Karpas-422 (cell line): Measurements from ENCODE around the gene NFKB2. TPM values are rescaled to one million over a fixed set of nuclear protein-coding genes. Genes with fewer than 3 reads are reported as not detected.

Source experiments
- DNase-seq: peaks from one replicate; pipeline ENCODE4 v3.0.0-alpha.2; 2015
- H2AFZ ChIP-seq: fragments of 200-600 bp; sonication (generic); 2 replicates; pipeline ENCODE4 v1.6.1; 2014; ENCODE audit warnings: antibody characterized with exemption, low read length, mixed read lengths
- H3K27ac ChIP-seq: fragments of 200-600 bp; sonication (generic); 2 replicates; pipeline ENCODE4 v1.5.1; 2014; ENCODE audit warnings: mild to moderate bottlenecking, low read length, moderate library complexity
- H3K27me3 ChIP-seq: fragments of 200-600 bp; sonication (generic); 2 replicates; pipeline ENCODE4 v1.6.1; 2014; ENCODE audit warnings: low read length, mixed read lengths
- H3K36me3 ChIP-seq: fragments of 200-600 bp; sonication (generic); 2 replicates; pipeline ENCODE4 v1.6.1; 2014; ENCODE audit warnings: low read length, mixed read lengths; ENCODE audit not compliant: insufficient read depth
- H3K4me1 ChIP-seq: fragments of 200-600 bp; sonication (generic); 2 replicates; pipeline ENCODE4 v1.6.1; 2014; ENCODE audit warnings: mild to moderate bottlenecking, low read length, mixed read lengths
- H3K4me2 ChIP-seq: fragments of 200-600 bp; sonication (generic); 2 replicates; pipeline ENCODE4 v1.6.1; 2014; ENCODE audit warnings: low read length, low read depth, mild to moderate bottlenecking; ENCODE audit not compliant: poor library complexity, severe bottlenecking
- H3K4me3 ChIP-seq: fragments of 200-600 bp; sonication (generic); 2 replicates; pipeline ENCODE4 v1.5.1; 2014; ENCODE audit warnings: mild to moderate bottlenecking, antibody characterized with exemption, low read length, mixed read lengths
- H3K79me2 ChIP-seq: fragments of 200-600 bp; sonication (generic); 2 replicates; pipeline ENCODE4 v1.6.1; 2014; ENCODE audit warnings: mild to moderate bottlenecking, low read length, mixed read lengths
- H3K9ac ChIP-seq: fragments of 200-600 bp; sonication (generic); 2 replicates; pipeline ENCODE4 v1.6.0; 2014; ENCODE audit warnings: low read length
- H3K9me2 ChIP-seq: fragments of 200-600 bp; sonication (generic), shearing (Covaris generic); replicated peaks from 2 replicates; pipeline ENCODE4 v1.6.0; 2014; ENCODE audit warnings: mild to moderate bottlenecking, low read length, moderate library complexity; ENCODE audit not compliant: insufficient read depth
- H3K9me3 ChIP-seq: fragments of 300-700, 200-600 bp; sonication (generic); 2 replicates; pipeline ENCODE4 v1.6.1; 2014; ENCODE audit warnings: low read length, mixed read lengths
- H4K20me1 ChIP-seq: fragments of 200-600 bp; sonication (generic); 2 replicates; pipeline ENCODE4 v1.6.1; 2014; ENCODE audit warnings: mild to moderate bottlenecking, antibody characterized with exemption, low read length, low read depth; ENCODE audit not compliant: insufficient read depth
- total RNA-seq: library from RNA; depleted of rRNA; stranded (reverse); fragments of >200 nt; shearing (Covaris generic); gene quantifications from 2 replicates; pipeline ENCODE4 v1.2.3, GENCODE V29; 2014; ENCODE audit warnings: low replicate concordance

Gene NFKB2
- total RNA-seq, 1 experiment from 2014 or later = 3.1 TPM

DNA sequence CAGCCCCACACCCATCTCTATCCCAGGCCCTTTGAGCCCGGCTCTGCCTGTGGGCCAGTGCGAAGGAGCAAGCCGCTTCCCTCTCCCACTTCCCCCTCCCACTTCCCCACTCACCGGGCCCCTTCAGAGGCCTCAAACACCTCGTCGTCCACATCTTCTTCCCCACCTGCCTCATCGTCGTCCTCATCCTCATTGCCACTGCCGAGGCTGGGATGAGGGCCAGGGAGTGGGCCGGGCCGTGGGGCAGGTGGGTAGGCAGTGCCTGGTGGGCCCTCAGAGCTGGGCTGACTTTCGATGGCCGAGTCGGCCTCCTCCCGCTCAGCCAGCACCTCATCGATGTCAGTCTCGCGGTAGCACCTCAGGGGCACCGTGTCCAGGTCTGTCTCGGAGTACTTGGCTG lies 19.2 kb downstream of the NFKB2 start:
- Histone ChIP-seq H3K4me2 (no peak overlapping the region), H3K9me3 (no peaks in the 10 kb centered on the region), H3K27ac (no peak overlapping the region), H3K9ac (no peak overlapping the region), H3K4me1 (peaks cover 13% of the 10 kb centered on the region), H3K4me3 (no peak overlapping the region), H3K36me3 (no peaks in the 10 kb centered on the region), H4K20me1 (no peaks in the 10 kb centered on the region), H2AFZ (no peak overlapping the region), H3K9me2 (no peaks in the 10 kb centered on the region), H3K27me3 (no peaks in the 10 kb centered on the region), H3K79me2 (no peaks in the 10 kb centered on the region)
- no peak for DNase-seq

DNA sequence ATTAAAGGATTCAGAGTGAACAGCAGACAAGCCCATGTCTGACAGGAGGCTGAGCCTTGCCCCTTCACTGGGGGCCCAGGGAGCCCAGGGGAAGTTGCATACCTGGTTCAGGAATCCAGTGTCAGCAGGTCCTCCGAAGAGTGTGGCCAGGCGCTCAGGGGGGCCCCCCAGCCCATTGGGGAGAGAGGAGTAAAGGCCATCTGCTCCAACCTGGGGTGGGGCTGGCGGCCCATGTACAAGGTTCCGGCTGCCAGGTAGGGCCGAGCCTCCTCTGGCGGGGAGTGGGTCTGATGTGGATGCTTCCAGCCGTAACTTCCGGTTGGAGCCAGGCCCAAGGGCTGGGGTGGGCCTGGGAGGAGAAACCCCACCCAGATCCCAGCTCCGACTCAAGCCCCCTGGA lies 20.8 kb downstream of the NFKB2 start:
- Histone ChIP-seq H2AFZ (no peak overlapping the region), H3K36me3 (no peaks in the 10 kb centered on the region), H4K20me1 (no peaks in the 10 kb centered on the region), H3K9me2 (no peaks in the 10 kb centered on the region), H3K27ac (no peak overlapping the region), H3K4me3 (no peak overlapping the region), H3K9ac (no peak overlapping the region), H3K9me3 (no peaks in the 10 kb centered on the region), H3K79me2 (no peaks in the 10 kb centered on the region), H3K4me2 (no peak overlapping the region), H3K27me3 (no peaks in the 10 kb centered on the region), H3K4me1 (peaks cover 13% of the 10 kb centered on the region)
- no peak for DNase-seq

GRCh38 chr10:102416695-102417094 lies 21.2 kb downstream of the NFKB2 start:
- H3K4me1 ChIP-seq = peaks cover 15% of the 10 kb centered on the region
- H3K27ac ChIP-seq = no peak overlapping the region
- no peak overlapping the region for H3K4me2 ChIP-seq
- H2AFZ ChIP-seq = no peak overlapping the region
- no peaks in the 10 kb centered on the region for H3K9me3 ChIP-seq
- H3K9ac ChIP-seq = no peak overlapping the region
- no peaks in the 10 kb centered on the region for H3K27me3 ChIP-seq
- H3K79me2 ChIP-seq = no peaks in the 10 kb centered on the region
- no peaks in the 10 kb centered on the region for H4K20me1 ChIP-seq
- H3K9me2 ChIP-seq = no peaks in the 10 kb centered on the region
- H3K4me3 ChIP-seq = no peak overlapping the region
- DNase-seq = no peak
- H3K36me3 ChIP-seq = no peaks in the 10 kb centered on the region

DNA sequence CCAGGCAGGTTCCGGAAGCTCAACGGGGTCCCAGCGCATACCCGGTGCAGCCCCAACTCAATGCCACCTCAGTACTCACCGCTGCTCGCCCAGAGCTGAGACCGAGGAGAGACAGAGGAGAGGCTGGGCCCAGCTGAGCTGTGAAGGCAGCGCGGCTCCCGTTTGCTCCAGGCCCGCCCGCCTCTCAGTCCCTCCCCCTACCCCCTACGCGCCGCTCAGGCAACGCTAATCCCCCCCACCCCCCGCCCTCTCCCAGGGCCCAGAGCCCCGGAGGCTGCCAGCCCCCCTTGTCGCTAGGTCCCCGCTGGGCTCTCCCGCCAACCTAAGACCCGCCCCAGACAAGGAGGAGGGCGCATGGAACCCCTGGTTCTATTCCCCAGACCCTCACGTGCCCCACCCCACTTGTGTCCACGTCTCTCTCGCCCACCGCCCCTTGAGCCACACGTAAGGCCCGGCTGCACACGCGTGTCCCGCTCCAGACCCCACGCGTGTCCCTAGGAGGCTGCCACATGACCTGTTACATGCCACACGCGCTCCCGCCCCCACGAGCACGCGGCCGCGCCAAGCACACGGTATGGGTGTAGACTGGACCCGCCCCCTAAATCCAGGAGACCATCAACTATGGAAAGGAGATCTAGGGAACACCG lies 23.2 kb downstream of the NFKB2 start, which contains the start of gene PSD:
TSS of gene PSD (minus strand) at position 164 of the 647 bp plus-strand sequence. CDS start 1,747 bp downstream, outside the sequence.
- no peaks in the 10 kb centered on the region for H3K79me2 ChIP-seq
- DNase-seq = no peak
- H3K4me1 ChIP-seq = peaks cover 12% of the 10 kb centered on the region
- H2AFZ ChIP-seq = no peak within 1 kb of the TSS
- no peaks in the 10 kb centered on the region for H3K36me3 ChIP-seq
- H3K4me2 ChIP-seq = peak within 1 kb of the TSS; percentile 80
- H4K20me1 ChIP-seq = no peaks in the 10 kb centered on the region
- H3K9me3 ChIP-seq = no peaks in the 10 kb centered on the region
- peak within 1 kb of the TSS; percentile 72 for H3K9ac ChIP-seq
- no peaks in the 10 kb centered on the region for H3K9me2 ChIP-seq
- no peak within 1 kb of the TSS for H3K27ac ChIP-seq
- no peaks in the 10 kb centered on the region for H3K27me3 ChIP-seq
- peak within 1 kb of the TSS; percentile 78 for H3K4me3 ChIP-seq

GRCh38 chr10:102419269-102420180 lies 24.0 kb downstream of the NFKB2 start:
- no peaks in the 10 kb centered on the region for H3K27me3 ChIP-seq
- no peaks in the 10 kb centered on the region for H4K20me1 ChIP-seq
- peak; percentile 81 for DNase-seq
- H3K27ac ChIP-seq = no peak overlapping the region
- peak overlapping the region; percentile 78 for H3K4me3 ChIP-seq
- no peaks in the 10 kb centered on the region for H3K9me3 ChIP-seq
- H3K79me2 ChIP-seq = no peaks in the 10 kb centered on the region
- H3K4me1 ChIP-seq = peaks cover 12% of the 10 kb centered on the region
- H3K36me3 ChIP-seq = no peaks in the 10 kb centered on the region
- no peak overlapping the region for H2AFZ ChIP-seq
- H3K4me2 ChIP-seq = peak overlapping the region; percentile 80
- H3K9me2 ChIP-seq = no peaks in the 10 kb centered on the region
- peak overlapping the region; percentile 72 for H3K9ac ChIP-seq

DNA sequence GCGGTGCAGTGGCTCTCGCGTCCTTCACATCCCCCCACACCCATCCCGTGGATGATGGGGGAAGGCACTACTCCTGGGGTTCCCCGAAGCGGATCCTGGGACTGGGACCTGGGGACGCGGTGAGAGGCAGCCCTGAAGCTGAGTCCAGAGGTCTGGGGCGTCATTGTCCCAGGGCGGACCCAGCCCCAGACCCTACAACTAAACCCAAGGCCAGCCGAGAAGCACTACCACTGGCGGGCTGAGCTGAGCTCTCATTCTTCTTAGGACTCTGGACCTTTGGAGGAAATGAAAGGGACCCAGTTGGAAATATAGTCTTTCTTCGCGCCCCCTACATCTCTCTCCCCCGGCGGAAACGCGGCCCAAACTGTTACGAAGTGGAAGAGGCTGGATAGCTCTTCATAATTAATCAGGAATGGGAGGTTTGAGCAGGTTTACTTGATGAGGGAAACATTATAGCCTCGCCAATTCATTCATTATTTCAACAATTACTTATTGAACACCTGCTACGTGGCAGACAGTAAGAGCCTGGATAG lies 24.7 kb downstream of the NFKB2 start:
- Histone ChIP-seq H3K27ac (peak overlapping the region; percentile 71), H3K36me3 (no peaks in the 10 kb centered on the region), H3K4me2 (peak overlapping the region; percentile 80), H3K9me3 (no peaks in the 10 kb centered on the region), H4K20me1 (no peaks in the 10 kb centered on the region), H2AFZ (no peak overlapping the region), H3K9me2 (no peaks in the 10 kb centered on the region), H3K9ac (peak overlapping the region; percentile 72), H3K4me1 (peaks cover 12% of the 10 kb centered on the region), H3K27me3 (no peaks in the 10 kb centered on the region), H3K4me3 (peak overlapping the region; percentile 78), H3K79me2 (no peaks in the 10 kb centered on the region)
- DNase-seq = no peak

DNA sequence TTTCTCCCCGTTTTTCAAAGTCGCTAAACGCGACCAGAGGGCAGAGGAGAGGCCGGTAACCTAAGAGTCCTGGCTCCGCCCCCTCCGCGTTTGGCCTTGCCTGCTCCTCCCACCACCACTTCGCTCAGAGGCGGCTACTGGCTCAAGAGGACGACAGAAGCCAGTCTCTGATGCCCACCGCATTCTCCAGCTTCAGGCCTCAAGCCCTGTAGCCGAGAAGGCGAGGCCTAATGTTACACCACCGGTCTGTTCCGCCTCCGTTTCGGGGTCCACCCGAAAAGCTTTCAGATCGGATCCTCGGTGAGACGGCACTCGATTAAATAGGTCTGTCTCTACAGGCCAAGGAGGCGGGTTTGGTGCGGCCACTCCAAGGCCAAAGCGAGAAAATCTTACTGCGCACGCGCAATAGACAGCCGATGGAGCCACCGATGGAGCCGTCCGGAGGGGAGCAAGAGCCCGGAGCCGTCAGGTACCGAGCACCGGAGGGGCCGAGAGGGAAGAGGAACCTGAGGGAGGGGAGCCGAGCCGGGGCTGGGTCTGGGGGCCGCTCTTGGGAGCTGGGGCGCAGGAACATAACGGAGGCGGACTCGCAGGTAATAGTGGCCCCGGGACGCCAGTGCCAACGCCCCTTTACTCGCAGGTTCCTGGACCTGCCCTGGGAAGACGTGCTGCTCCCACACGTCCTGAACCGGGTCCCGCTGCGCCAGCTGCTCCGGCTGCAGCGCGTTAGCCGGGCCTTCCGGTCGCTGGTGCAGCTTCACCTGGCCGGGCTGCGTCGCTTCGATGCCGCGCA lies 25.4 kb downstream of the NFKB2 start, which contains the start of gene FBXL15:
TSS of gene FBXL15 (plus strand) at position 123 of the 793 bp plus-strand sequence. CDS start at position 417, 294 bp downstream.
- H3K79me2 ChIP-seq = no peaks in the 10 kb centered on the region
- H3K9me3 ChIP-seq = no peaks in the 10 kb centered on the region
- H3K4me3 ChIP-seq = peak within 1 kb of the TSS; percentile 78
- peak within 1 kb of the TSS; percentile 71 for H3K27ac ChIP-seq
- peak within 1 kb of the TSS; percentile 72 for H3K9ac ChIP-seq
- H4K20me1 ChIP-seq = no peaks in the 10 kb centered on the region
- peaks cover 12% of the 10 kb centered on the region for H3K4me1 ChIP-seq
- H3K4me2 ChIP-seq = peak within 1 kb of the TSS; percentile 80
- H3K36me3 ChIP-seq = no peaks in the 10 kb centered on the region
- no peaks in the 10 kb centered on the region for H3K27me3 ChIP-seq
- DNase-seq = peak; percentile 95
- no peaks in the 10 kb centered on the region for H3K9me2 ChIP-seq
- H2AFZ ChIP-seq = no peak within 1 kb of the TSS; the same call in 1 of the 2 replicates
